Thyroid gland (tissue), 4 donors: ENCODE results near the gene ITPR3. TPM values are rescaled to one million over a fixed set of nuclear protein-coding genes. Genes with fewer than 3 reads are reported as not detected.

Experiments
- DNase-seq, 2 donors: peaks; one replicate each; pipeline ENCODE4 v3.0.0-alpha.2; 2019
- H3K27ac ChIP-seq, 3 donors: fragments of 200-600 bp; sonication (generic); 1 replicate in 2 of 3; 2 replicates in 1 of 3; pipeline ENCODE4 v1.5.1; 2016 to 2019; ENCODE audit warnings: mild to moderate bottlenecking in 1 of 3, moderate library complexity in 1 of 3
- H3K27me3 ChIP-seq: fragments of 200-600 bp; sonication (generic); one replicate; pipeline ENCODE4 v1.5.1; 2019
- H3K36me3 ChIP-seq, 2 donors: fragments of 200-600 bp; sonication (generic); one replicate each; pipeline ENCODE4 v1.5.1; 2016 to 2019
- H3K4me1 ChIP-seq, 2 donors: fragments of 200-600 bp; sonication (generic); one replicate each; pipeline ENCODE4 v1.5.1; 2017 to 2019
- H3K4me3 ChIP-seq, 3 donors: fragments of 200-600 bp; sonication (generic); replicated peaks in 1 of 3; 1 replicate in 2 of 3; 2 replicates in 1 of 3; pipeline ENCODE4 v1.5.1; 2016; ENCODE audit warnings: mild to moderate bottlenecking in 1 of 3
- H3K9me3 ChIP-seq: fragments of 200-600 bp; sonication (generic); one replicate; pipeline ENCODE4 v1.5.1; 2017
- POLR2A ChIP-seq, 2 donors: fragments of 450-650 bp; IDR thresholded peaks; one replicate each; pipeline ENCODE4 v1.6.1; 2017; ENCODE audit warnings: antibody characterized with exemption in 2 of 2, mild to moderate bottlenecking in 2 of 2, moderate library complexity in 1 of 2
- WGBS, 2 donors: methylation state at CpG; one replicate each; pipeline ENCODE4 v1.1.5; 2017; 5-methylcytosine and 5-hydroxymethylcytosine counted together
- intact Hi-C: fragments of 100-400 bp; cut with DNase I; formaldehyde crosslinking; loops from one replicate; pipeline ENCODE4 v1.15.1; 2023
- total RNA-seq, 4 donors: library from RNA; depleted of rRNA; stranded (reverse); fragments of >200 nt; gene quantifications; one replicate each; pipeline ENCODE4 v1.2.3, GENCODE V29; 2016
- TF ChIP-seq, protein P1 (sequence below), 6 experiments: fragments of 200-600 bp in 3 of 6; fragments of 450-650 bp in 3 of 6; sonication (generic) in 3 of 6; IDR thresholded peaks; one replicate each; pipeline ENCODE4 v1.5.1; 2016 to 2019; ENCODE audit warnings: antibody characterized with exemption in 6 of 6, mild to moderate bottlenecking in 2 of 6, inconsistent platforms in 1 of 6, moderate library complexity in 1 of 6

The ITPR3 gene
- total RNA-seq, 4 donors from 2014 or later = 77.8 to 145 (median 105) TPM

DNA sequence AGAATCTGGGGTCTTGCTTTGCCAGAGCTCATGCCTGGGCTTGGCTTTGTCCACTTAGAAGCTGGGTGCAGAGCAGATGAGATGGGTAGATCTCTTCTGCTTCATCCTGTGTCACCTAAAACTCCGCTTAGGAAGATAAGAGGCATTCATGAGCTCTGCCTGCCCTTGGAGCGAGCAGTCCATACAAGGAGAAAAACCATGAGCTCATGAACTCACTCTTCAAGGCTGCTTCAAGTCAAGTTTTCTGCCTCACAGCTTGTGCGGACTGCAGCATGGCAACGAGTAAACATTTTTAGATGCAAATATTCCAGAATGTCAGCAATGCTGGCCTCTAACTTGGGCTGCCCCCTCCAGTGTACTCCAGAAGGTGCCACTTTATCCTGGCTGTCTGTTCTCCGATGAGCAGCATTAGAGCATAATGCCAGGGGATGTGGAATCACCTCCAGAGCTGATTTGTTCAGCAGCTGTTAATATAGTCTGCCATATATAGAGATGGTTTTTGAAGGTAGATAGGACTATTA is 101.0 kb downstream of the ITPR3 start:
- TF ChIP-seq POLR2A (IDR thresholded peaks at IDR 0.05) = no peak
- TF ChIP-seq, protein P1, sequence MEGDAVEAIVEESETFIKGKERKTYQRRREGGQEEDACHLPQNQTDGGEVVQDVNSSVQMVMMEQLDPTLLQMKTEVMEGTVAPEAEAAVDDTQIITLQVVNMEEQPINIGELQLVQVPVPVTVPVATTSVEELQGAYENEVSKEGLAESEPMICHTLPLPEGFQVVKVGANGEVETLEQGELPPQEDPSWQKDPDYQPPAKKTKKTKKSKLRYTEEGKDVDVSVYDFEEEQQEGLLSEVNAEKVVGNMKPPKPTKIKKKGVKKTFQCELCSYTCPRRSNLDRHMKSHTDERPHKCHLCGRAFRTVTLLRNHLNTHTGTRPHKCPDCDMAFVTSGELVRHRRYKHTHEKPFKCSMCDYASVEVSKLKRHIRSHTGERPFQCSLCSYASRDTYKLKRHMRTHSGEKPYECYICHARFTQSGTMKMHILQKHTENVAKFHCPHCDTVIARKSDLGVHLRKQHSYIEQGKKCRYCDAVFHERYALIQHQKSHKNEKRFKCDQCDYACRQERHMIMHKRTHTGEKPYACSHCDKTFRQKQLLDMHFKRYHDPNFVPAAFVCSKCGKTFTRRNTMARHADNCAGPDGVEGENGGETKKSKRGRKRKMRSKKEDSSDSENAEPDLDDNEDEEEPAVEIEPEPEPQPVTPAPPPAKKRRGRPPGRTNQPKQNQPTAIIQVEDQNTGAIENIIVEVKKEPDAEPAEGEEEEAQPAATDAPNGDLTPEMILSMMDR (IDR thresholded peaks at IDR 0.05) = no peak
- no peak overlapping the region for H3K4me3 ChIP-seq
- H3K27ac ChIP-seq = peak overlapping the region in 2 of 3 donors; percentile 62 to 72
- H3K4me1 ChIP-seq = peaks cover 48 to 70% of the 10 kb centered on the region in 2 donors
- no peaks in the 10 kb centered on the region for H3K27me3 ChIP-seq
- H3K36me3 ChIP-seq = no peaks in the 10 kb centered on the region
- no peak for DNase-seq
- H3K9me3 ChIP-seq = no peaks in the 10 kb centered on the region
- intact Hi-C loops = no loop called here
- 84% methylated on average over 5 of the region's 5 CpGs for WGBS, 2 donors

- H3K27ac ChIP-seq = peak overlapping the region; percentile 65 to 76 (median 72)
- no peaks in the 10 kb centered on the region for H3K36me3 ChIP-seq
- WGBS, 2 donors = 18 to 30% methylated on average over 3 of the region's 3 CpGs
- intact Hi-C loops = no loop called here
- no peak overlapping the region for H3K4me3 ChIP-seq
- peaks cover 51 to 61% of the 10 kb centered on the region in 2 donors for H3K4me1 ChIP-seq
- TF ChIP-seq, protein P1 (IDR thresholded peaks at IDR 0.05) = no peak
- peak in 1 of 2 donors; percentile 17 for TF ChIP-seq POLR2A (IDR thresholded peaks at IDR 0.05)
- DNase-seq = peak; percentile 62 to 70
- no peaks in the 10 kb centered on the region for H3K9me3 ChIP-seq
- H3K27me3 ChIP-seq = no peaks in the 10 kb centered on the region
These were observed 102.4 kb downstream of the ITPR3 start for GRCh38 chr6:33723371-33724085.

- WGBS, 2 donors = 69 to 71% methylated on average over 13 of the region's 13 CpGs
- no peak for DNase-seq
These were observed 103.2 kb downstream of the ITPR3 start for GRCh38 chr6:33724102-33725023.

GRCh38 chr6:33725222-33725621 is 104.1 kb downstream of the ITPR3 start:
- intact Hi-C loops = no loop called here
- Histone ChIP-seq H3K27me3 (no peaks in the 10 kb centered on the region), H3K4me3 (no peak overlapping the region)

More at GRCh38 chr6:33724102-33725023, 103.2 kb downstream of the ITPR3 start:
- intact Hi-C loops = no loop called here
- TF ChIP-seq POLR2A (IDR thresholded peaks at IDR 0.05) = no peak
- TF ChIP-seq, protein P1 (IDR thresholded peaks at IDR 0.05) = no peak
- no peaks in the 10 kb centered on the region for H3K27me3 ChIP-seq
- no peaks in the 10 kb centered on the region for H3K9me3 ChIP-seq
- no peaks in the 10 kb centered on the region for H3K36me3 ChIP-seq
- H3K27ac ChIP-seq = peak overlapping the region; percentile 65 to 76 (median 72)
- peaks cover 49 to 58% of the 10 kb centered on the region in 2 donors for H3K4me1 ChIP-seq
- no peak overlapping the region for H3K4me3 ChIP-seq

More at GRCh38 chr6:33725222-33725621, 104.1 kb downstream of the ITPR3 start:
- TF ChIP-seq, protein P1 (IDR thresholded peaks at IDR 0.05) = no peak
- no peak for TF ChIP-seq POLR2A (IDR thresholded peaks at IDR 0.05)
- H3K4me1 ChIP-seq = peaks cover 48 to 60% of the 10 kb centered on the region in 2 donors
- no peaks in the 10 kb centered on the region for H3K9me3 ChIP-seq
- no peaks in the 10 kb centered on the region for H3K36me3 ChIP-seq
- WGBS, 2 donors = 95 to 97% methylated on average over 14 of the region's 14 CpGs
- H3K27ac ChIP-seq = no peak overlapping the region
- no peak for DNase-seq
